Hippocampal formation (tissue), 2 donors: Measurements from ENCODE around the gene APOOL.

Source experiments
- DNase-seq, 2 donors: peaks; one replicate each; lab custom pipeline; 2025; lab: John Stamatoyannopoulos, UW

The APOOL gene

GRCh38 chrX:85084770-85085393 lies 81.2 kb downstream of the APOOL start:
- peak; percentile 1 to 35 for DNase-seq

DNA sequence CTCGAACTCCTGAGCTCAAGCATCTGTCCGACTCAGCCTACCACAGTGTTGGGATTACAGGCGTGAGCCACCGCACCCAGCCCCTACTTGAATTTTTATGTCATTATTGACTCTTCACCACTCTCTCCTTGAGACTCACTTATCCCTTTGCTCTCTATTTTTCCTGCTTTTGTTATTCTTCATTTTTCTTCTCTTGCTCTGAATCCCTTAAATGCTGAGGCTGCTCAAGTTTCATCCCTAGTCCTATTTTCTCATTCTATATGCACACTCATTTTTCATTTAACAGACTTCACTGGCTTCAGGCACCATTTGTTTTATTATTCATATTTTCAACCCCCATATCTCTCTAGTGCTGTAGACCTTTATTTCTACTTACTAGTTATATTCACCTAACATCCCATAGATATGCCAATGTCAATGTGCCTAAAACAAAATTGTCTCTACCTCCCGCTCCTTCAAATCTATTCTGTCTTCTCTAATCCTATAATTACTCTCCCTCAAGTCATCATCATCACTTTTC lies 85.7 kb downstream of the APOOL start:
- no peak for DNase-seq

GRCh38 chrX:85107407-85107806 lies 103.7 kb downstream of the APOOL start:
- no peak for DNase-seq

GRCh38 chrX:85108165-85108564 lies 104.5 kb downstream of the APOOL start:
- no peak for DNase-seq

- no peak for DNase-seq
Observed at GRCh38 chrX:85109235-85109634, 105.6 kb downstream of the APOOL start.

- peak in 1 of 2 donors; percentile 9 for DNase-seq
Observed at GRCh38 chrX:85111347-85111746, 107.7 kb downstream of the APOOL start.

- DNase-seq, result no peak
Observed at GRCh38 chrX:85112293-85112692, 108.6 kb downstream of the APOOL start.

DNA sequence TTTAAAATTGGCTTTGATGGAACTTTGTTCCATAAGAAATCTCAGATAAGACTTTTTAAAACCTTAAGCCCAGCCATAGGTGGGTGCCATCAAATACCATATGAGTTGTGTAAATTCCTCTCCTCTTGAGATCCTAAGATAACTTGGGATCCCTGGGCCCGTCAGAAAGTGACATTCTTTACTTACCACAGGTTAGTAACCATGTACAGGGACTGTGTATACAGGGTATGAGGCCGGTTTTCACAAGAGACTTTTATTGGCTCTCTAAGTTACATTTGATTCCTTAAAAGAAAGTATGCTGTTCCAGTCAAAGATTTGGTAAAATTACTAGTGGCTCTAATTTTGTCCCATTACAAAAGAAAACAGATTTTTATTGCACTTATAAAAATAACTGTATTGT lies 110.1 kb downstream of the APOOL start:
- DNase-seq, result no peak

DNA sequence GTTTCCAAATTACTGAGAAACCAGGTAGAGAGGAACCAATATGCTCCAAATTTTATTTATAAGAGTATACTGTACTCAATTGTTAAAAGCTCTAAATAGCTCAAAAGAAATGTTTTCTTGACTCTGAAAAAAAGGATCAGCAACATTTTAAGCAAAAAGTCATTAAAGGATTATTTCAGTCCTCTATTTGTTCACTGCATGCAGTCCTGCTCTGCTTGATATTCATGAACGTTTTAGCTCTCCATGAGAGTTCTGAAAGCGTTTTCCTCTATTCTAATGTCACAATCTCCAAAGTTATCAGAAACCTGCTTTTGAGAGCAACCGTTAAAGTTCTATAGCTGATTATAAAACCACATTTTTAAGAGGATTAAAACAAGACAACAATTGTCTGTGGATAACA lies 110.5 kb downstream of the APOOL start:
- DNase-seq, result no peak

- no peak for DNase-seq
Observed at GRCh38 chrX:85114776-85115175, 111.1 kb downstream of the APOOL start.

DNA sequence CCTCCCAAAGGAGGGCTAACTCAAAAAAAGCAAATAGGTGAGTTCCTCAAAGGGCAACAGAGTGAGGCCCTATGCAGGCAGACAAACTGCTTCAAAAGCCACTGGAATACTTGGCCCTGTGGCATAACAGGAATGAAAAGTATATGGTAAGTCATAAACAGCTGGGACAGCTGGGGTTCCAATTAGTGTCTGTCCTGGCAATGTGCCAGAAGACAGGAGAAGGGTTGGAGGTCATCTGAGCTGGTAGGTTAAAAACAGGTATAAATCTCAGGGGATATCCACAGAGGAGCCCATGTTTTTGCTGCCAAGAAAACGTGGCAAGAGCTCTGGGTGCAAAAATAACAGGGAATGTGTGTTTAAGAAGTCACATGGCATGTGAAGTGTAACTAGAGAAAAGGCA lies 111.6 kb downstream of the APOOL start:
- DNase-seq, result no peak

- DNase-seq, result no peak
Observed at GRCh38 chrX:85136409-85136808, 132.7 kb downstream of the APOOL start.

DNA sequence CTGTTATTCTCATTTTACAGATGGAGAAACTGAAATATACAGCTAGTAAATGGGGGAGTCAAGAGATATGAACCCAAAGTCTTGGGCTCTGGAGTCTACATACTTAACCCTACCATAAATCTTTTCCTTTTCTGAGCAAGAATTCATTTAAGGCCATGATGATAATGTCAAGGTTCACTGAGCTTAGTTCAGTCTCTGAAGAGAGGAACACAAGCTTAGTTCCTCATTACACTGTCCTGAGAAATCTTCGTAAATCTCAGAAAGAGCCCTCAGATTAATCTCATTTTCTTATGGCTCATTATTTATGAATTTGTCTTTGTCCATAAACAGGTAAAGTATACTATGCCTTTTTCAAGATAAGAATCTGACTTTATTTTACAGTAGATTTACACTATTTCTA lies 135.7 kb downstream of the APOOL start:
- DNase-seq, result no peak

DNA sequence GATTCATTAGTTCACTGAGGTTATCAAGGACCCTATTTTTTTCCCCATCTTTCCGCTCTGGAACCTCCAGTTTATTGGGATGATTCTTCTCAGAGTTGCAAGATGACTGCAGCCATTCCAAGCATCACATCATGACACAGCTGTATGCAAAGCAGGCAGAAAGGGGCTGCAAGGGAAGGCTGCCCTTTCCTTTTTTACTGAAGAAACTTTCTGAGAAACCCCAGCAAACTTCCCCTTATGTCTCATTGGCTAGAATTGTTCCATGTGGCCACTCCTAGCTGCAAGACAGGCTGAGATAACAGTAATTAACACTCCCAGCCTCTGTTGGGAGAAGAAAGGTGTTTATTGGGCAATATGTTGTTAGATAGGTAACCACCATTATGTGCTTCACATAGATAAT lies 137.3 kb downstream of the APOOL start:
- DNase-seq, result no peak
